Dedifferentiated amniotic fluid mesenchymal stem cell (primary cell): Measurements from ENCODE around the gene ALDH8A1.

Source experiments
- DNase-seq: peaks from one replicate; pipeline ENCODE4 v3.0.0-alpha.2; 2016; ENCODE audit errors: extremely low spot score

ALDH8A1 gene

GRCh38 chr6:134870677-134871498 lies 79.0 kb downstream of the ALDH8A1 start:
- no peak for DNase-seq

DNA sequence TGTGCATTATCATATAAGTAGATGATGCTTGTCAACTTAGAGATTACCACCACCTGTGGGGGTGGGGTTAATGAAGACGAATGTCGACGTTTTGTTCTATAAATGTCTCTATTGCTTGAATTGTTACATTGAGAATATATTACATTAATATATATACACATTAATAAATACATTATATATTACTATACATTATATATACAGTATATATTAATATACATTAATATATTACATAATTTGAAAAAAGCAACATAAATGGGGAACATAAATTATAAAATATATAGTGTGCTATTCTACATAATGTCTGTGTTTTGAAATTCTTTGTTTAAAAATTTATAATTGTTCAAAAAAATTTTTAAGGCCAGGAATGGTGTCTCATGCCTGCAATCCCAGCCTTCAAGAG lies 81.1 kb downstream of the ALDH8A1 start:
- no peak for DNase-seq
